Stomach smooth muscle (tissue), 2 donors: ENCODE results near the gene TIMP2.

Experiments
- H3K27ac ChIP-seq: one replicate; pipeline ENCODE4 v1.7.0; 2013; ENCODE audit warnings: mild to moderate bottlenecking, low read length, inconsistent platforms
- H3K27me3 ChIP-seq, 2 donors: one replicate each; pipeline ENCODE4 v1.7.0; 2013; ENCODE audit warnings: low read length in 2 of 2; ENCODE audit not compliant: insufficient read depth in 2 of 2, control insufficient read depth in 1 of 2
- H3K36me3 ChIP-seq, 2 donors: one replicate each; pipeline ENCODE4 v1.7.0; 2013; ENCODE audit warnings: low read length in 2 of 2; ENCODE audit not compliant: control insufficient read depth in 2 of 2, insufficient read depth in 2 of 2
- H3K4me1 ChIP-seq: one replicate; pipeline ENCODE4 v1.7.0; 2013; ENCODE audit warnings: low read length; ENCODE audit not compliant: control insufficient read depth, insufficient read depth
- H3K4me3 ChIP-seq, 2 donors: one replicate each; pipeline ENCODE4 v1.7.0; 2013; ENCODE audit warnings: low read length in 2 of 2
- H3K9ac ChIP-seq, 2 donors: one replicate each; pipeline ENCODE4 v1.7.0; 2013; ENCODE audit warnings: low read length in 2 of 2, mild to moderate bottlenecking in 1 of 2
- H3K9me3 ChIP-seq, 2 donors: one replicate each; pipeline ENCODE4 v1.7.0; 2013; ENCODE audit warnings: low read length in 2 of 2; ENCODE audit not compliant: control insufficient read depth in 2 of 2
- donor health status: healthy.
- donor health status: Pancreatic carcinoma.

TIMP2 gene

GRCh38 chr17:78820841-78821240 lies 104.3 kb downstream of the TIMP2 start:
- Histone ChIP-seq H3K9ac (no peak overlapping the region), H3K4me3 (no peak overlapping the region), H3K4me1 (no peaks in the 10 kb centered on the region), H3K27me3 (no peaks in the 10 kb centered on the region), H3K27ac (no peak overlapping the region), H3K36me3 (peaks cover 65 to 69% of the 10 kb centered on the region in 2 donors), H3K9me3 (no peaks in the 10 kb centered on the region)

GRCh38 chr17:78819806-78820792 lies 105.1 kb downstream of the TIMP2 start:
- no peak overlapping the region for H3K27ac ChIP-seq
- peaks cover 64 to 67% of the 10 kb centered on the region in 2 donors for H3K36me3 ChIP-seq
- no peak overlapping the region for H3K4me3 ChIP-seq
- H3K9ac ChIP-seq, result no peak overlapping the region
- no peaks in the 10 kb centered on the region for H3K4me1 ChIP-seq
- H3K27me3 ChIP-seq, result no peaks in the 10 kb centered on the region
- no peaks in the 10 kb centered on the region for H3K9me3 ChIP-seq

GRCh38 chr17:78819402-78819801 lies 105.8 kb downstream of the TIMP2 start:
- H3K27me3 ChIP-seq, result no peaks in the 10 kb centered on the region
- H3K9me3 ChIP-seq, result no peaks in the 10 kb centered on the region
- H3K27ac ChIP-seq, result peak overlapping the region; percentile 18
- peaks cover 63% of the 10 kb centered on the region in 2 donors for H3K36me3 ChIP-seq
- no peak overlapping the region for H3K4me3 ChIP-seq
- H3K4me1 ChIP-seq, result no peaks in the 10 kb centered on the region
- H3K9ac ChIP-seq, result no peak overlapping the region

- no peak overlapping the region for H3K27ac ChIP-seq
- H3K36me3 ChIP-seq, result peaks cover 64 to 67% of the 10 kb centered on the region in 2 donors
- H3K4me3 ChIP-seq, result no peak overlapping the region
- H3K9ac ChIP-seq, result no peak overlapping the region
- no peaks in the 10 kb centered on the region for H3K27me3 ChIP-seq
- no peaks in the 10 kb centered on the region for H3K4me1 ChIP-seq
- no peaks in the 10 kb centered on the region for H3K9me3 ChIP-seq
Observed at GRCh38 chr17:78818932-78819331, 106.3 kb downstream of the TIMP2 start.

GRCh38 chr17:78818152-78818846 lies 106.9 kb downstream of the TIMP2 start:
- Histone ChIP-seq H3K27ac (no peak overlapping the region), H3K9ac (no peak overlapping the region), H3K9me3 (no peaks in the 10 kb centered on the region), H3K4me1 (no peaks in the 10 kb centered on the region), H3K27me3 (no peaks in the 10 kb centered on the region), H3K4me3 (no peak overlapping the region), H3K36me3 (peaks cover 63 to 67% of the 10 kb centered on the region in 2 donors)

- H3K9me3 ChIP-seq, result no peaks in the 10 kb centered on the region
- H3K27ac ChIP-seq, result no peak overlapping the region
- H3K4me1 ChIP-seq, result no peaks in the 10 kb centered on the region
- H3K9ac ChIP-seq, result no peak overlapping the region
- peaks cover 66 to 70% of the 10 kb centered on the region in 2 donors for H3K36me3 ChIP-seq
- H3K4me3 ChIP-seq, result no peak overlapping the region
- no peaks in the 10 kb centered on the region for H3K27me3 ChIP-seq
Observed at GRCh38 chr17:78817123-78817522, 108.1 kb downstream of the TIMP2 start.

GRCh38 chr17:78815696-78816095 lies 109.5 kb downstream of the TIMP2 start:
- Histone ChIP-seq H3K9ac (no peak overlapping the region), H3K9me3 (no peaks in the 10 kb centered on the region), H3K27ac (no peak overlapping the region), H3K4me3 (no peak overlapping the region), H3K27me3 (no peaks in the 10 kb centered on the region), H3K36me3 (peaks cover 65 to 75% of the 10 kb centered on the region in 2 donors), H3K4me1 (no peaks in the 10 kb centered on the region)

GRCh38 chr17:78812855-78813254 lies 112.3 kb downstream of the TIMP2 start:
- Histone ChIP-seq H3K9ac (no peak overlapping the region), H3K36me3 (peaks cover 62 to 70% of the 10 kb centered on the region in 2 donors), H3K9me3 (no peaks in the 10 kb centered on the region), H3K4me3 (no peak overlapping the region), H3K27ac (no peak overlapping the region), H3K27me3 (no peaks in the 10 kb centered on the region), H3K4me1 (no peaks in the 10 kb centered on the region)

GRCh38 chr17:78808163-78808562 lies 117.0 kb downstream of the TIMP2 start:
- Histone ChIP-seq H3K9ac (no peak overlapping the region), H3K36me3 (peaks cover 66 to 72% of the 10 kb centered on the region in 2 donors), H3K27me3 (no peaks in the 10 kb centered on the region), H3K4me3 (no peak overlapping the region), H3K9me3 (no peaks in the 10 kb centered on the region), H3K4me1 (no peaks in the 10 kb centered on the region), H3K27ac (no peak overlapping the region)

GRCh38 chr17:78806451-78806850 lies 118.7 kb downstream of the TIMP2 start:
- Histone ChIP-seq H3K4me3 (no peak overlapping the region), H3K36me3 (peaks cover 65 to 71% of the 10 kb centered on the region in 2 donors), H3K27me3 (no peaks in the 10 kb centered on the region), H3K9me3 (no peaks in the 10 kb centered on the region), H3K9ac (no peak overlapping the region), H3K27ac (no peak overlapping the region), H3K4me1 (no peaks in the 10 kb centered on the region)
